Smooth muscle cell (in vitro differentiated cells): ENCODE data around the gene DENND1C. TPM values are rescaled to one million over a fixed set of nuclear protein-coding genes. Genes with fewer than 3 reads are reported as not detected.

Experiments used
- DNase-seq: peaks from one replicate; lab custom pipeline; 2025; ENCODE audit not compliant: unreplicated experiment; lab: John Stamatoyannopoulos, UW
- H2AFZ ChIP-seq: fragments of 200-600 bp; sonication (generic); 2 replicates; pipeline ENCODE4 v1.6.0; 2016; ENCODE audit warnings: antibody characterized with exemption, low read depth, mild to moderate bottlenecking
- H3F3A ChIP-seq: fragments of 200-600 bp; sonication (generic); 2 replicates; pipeline ENCODE4 v1.6.0; 2017; ENCODE audit warnings: antibody characterized with exemption, low read depth
- H3K27ac ChIP-seq: fragments of 200-600 bp; sonication (generic); 2 replicates; pipeline ENCODE4 v1.5.1; 2016; ENCODE audit warnings: low read depth, mild to moderate bottlenecking
- H3K27me3 ChIP-seq: fragments of 200-600 bp; sonication (generic); 2 replicates; pipeline ENCODE4 v1.6.1; 2016; ENCODE audit warnings: low read depth, mild to moderate bottlenecking
- H3K36me3 ChIP-seq: fragments of 200-600 bp; sonication (generic); 2 replicates; pipeline ENCODE4 v1.5.1; 2016; ENCODE audit warnings: low read depth
- H3K4me1 ChIP-seq: fragments of 200-600 bp; sonication (generic); 2 replicates; pipeline ENCODE4 v1.5.1; 2016; ENCODE audit warnings: low read depth
- H3K4me2 ChIP-seq: fragments of 200-600 bp; sonication (generic); 2 replicates; pipeline ENCODE4 v1.6.0; 2016; ENCODE audit warnings: mild to moderate bottlenecking
- H3K4me3 ChIP-seq: fragments of 200-600 bp; sonication (generic); 2 replicates; pipeline ENCODE4 v1.5.1; 2016; ENCODE audit warnings: mild to moderate bottlenecking
- H3K79me2 ChIP-seq: fragments of 200-600 bp; sonication (generic); 2 replicates; pipeline ENCODE4 v1.6.0; 2016; ENCODE audit warnings: low read depth, mild to moderate bottlenecking
- H3K9ac ChIP-seq: fragments of 200-600 bp; sonication (generic); 2 replicates; pipeline ENCODE4 v1.6.0; 2016; ENCODE audit warnings: low read depth
- H3K9me3 ChIP-seq: fragments of 200-600 bp; sonication (generic); replicated peaks from 2 replicates; pipeline ENCODE4 v1.5.1; 2016; ENCODE audit warnings: low read depth
- H4K20me1 ChIP-seq: fragments of 200-600 bp; sonication (generic); 2 replicates; pipeline ENCODE4 v1.6.0; 2016; ENCODE audit warnings: low read depth
- CTCF ChIP-seq: fragments of 200-600 bp; sonication (generic); IDR thresholded peaks from 2 replicates; pipeline ENCODE4 v1.5.1; 2017; ENCODE audit warnings: borderline replicate concordance, mild to moderate bottlenecking, antibody characterized with exemption; ENCODE audit not compliant: insufficient read depth, poor library complexity, severe bottlenecking
- WGBS: methylation state at CpG from one replicate; pipeline ENCODE4 v1.1.7; 2016; ENCODE audit warnings: low lambda C conversion rate; 5-methylcytosine and 5-hydroxymethylcytosine counted together
- polyA plus RNA-seq: library from polyadenylated mRNA; unstranded; fragments of >200 nt; fragmentation: Nextera tagmentation; extraction: Ambion mirVana; gene quantifications from 2 replicates; pipeline ENCODE4 v1.2.1, GENCODE V29; 2016
- total RNA-seq: library from RNA; depleted of rRNA; stranded (reverse); fragments of >200 nt; gene quantifications from 2 replicates; pipeline ENCODE4 v1.2.3, GENCODE V29; 2014

The DENND1C gene
- total and polyA plus RNA-seq, 2 experiments from 2014 or later: 0.67 TPM; not detected in 1

- Histone ChIP-seq H3F3A (peaks cover 14% of the 10 kb centered on the region), H3K4me3 (no peak overlapping the region), H3K4me1 (no peaks in the 10 kb centered on the region), H3K9me3 (no peaks in the 10 kb centered on the region), H3K79me2 (no peaks in the 10 kb centered on the region), H2AFZ (no peak overlapping the region), H3K36me3 (no peaks in the 10 kb centered on the region), H3K9ac (no peak overlapping the region), H4K20me1 (no peaks in the 10 kb centered on the region), H3K27me3 (peaks cover 22% of the 10 kb centered on the region), H3K27ac (no peak overlapping the region), H3K4me2 (no peak overlapping the region)
- no peak for TF ChIP-seq CTCF
- WGBS: 83% methylated on average over 1 of the region's 2 CpGs
- DNase-seq: no peak
Measured at GRCh38 chr19:6529351-6529750, 47.8 kb upstream of the DENND1C start.

DNA sequence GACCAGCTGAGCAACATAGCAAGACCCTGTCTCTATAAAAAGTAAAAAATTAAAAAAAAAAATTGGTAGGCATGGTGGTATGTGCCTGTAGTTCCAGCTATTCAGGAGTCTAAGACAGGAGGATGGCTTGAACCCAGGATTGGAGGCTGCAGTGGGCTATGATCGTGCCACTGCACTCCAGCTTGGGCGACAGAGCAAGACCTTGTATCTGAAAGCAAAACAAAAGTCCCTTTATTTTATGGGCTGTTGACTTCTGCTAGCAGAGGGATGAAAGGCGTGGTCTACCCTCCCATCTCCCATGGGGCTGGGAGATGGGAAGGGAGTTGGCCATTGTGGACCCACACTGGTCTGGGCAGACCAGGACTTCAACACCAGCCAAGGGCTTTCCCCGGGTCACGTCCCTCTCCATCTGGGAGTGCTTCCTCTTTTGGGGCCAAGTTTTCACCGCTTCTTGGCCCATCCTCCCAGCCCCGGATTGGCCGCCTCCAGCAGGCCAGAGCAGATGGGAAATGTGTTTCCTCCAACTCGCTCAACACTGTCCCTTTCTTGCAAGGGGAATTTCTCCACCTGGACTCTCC lies 47.0 kb upstream of the DENND1C start:
- no peak for DNase-seq
- Histone ChIP-seq H3K4me2 (no peak overlapping the region), H3K27me3 (peaks cover 22% of the 10 kb centered on the region), H3K9me3 (no peaks in the 10 kb centered on the region), H3F3A (peaks cover 14% of the 10 kb centered on the region), H3K4me1 (no peaks in the 10 kb centered on the region), H3K79me2 (no peaks in the 10 kb centered on the region), H3K4me3 (no peak overlapping the region), H3K27ac (no peak overlapping the region), H2AFZ (no peak overlapping the region), H3K36me3 (no peaks in the 10 kb centered on the region), H3K9ac (no peak overlapping the region), H4K20me1 (no peaks in the 10 kb centered on the region)
- WGBS: 75% methylated on average over 9 of the region's 9 CpGs
- TF ChIP-seq CTCF: no peak

DNA sequence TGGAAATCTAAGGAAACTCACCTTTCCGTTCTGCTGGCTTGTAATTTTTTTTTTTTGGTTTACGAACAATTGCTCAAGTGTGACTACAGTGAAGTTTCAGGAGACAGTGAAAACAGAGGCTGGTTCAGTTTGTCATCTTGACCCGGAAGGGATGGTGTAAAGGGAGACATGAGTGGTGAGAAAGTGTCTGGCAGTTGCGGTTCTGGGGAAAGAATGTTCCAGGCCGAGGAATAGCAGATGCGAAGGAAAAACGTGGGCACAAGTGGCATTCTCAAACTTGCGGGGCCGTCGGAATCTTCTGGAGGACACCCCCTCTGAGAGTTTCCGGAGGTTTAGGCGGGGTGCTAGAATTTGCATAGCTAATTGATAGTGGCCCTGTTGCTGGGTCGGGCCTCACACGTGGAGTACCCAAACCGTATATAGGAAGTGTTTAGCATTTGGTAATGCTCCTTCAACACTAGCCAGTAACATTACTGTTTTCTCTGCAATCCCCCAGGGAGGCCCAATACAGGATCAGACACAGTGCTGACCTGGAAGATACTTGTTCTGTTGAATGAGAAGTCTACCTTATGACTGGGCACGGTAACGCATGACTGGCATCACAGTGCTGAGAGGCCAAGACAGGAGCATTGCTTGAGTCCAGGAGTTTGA lies 46.4 kb upstream of the DENND1C start:
- no peaks in the 10 kb centered on the region for H3K79me2 ChIP-seq
- no peak overlapping the region for H3K4me3 ChIP-seq
- no peaks in the 10 kb centered on the region for H4K20me1 ChIP-seq
- peaks cover 20% of the 10 kb centered on the region for H3K27me3 ChIP-seq
- no peak overlapping the region for H3K27ac ChIP-seq
- H3K9ac ChIP-seq: no peak overlapping the region
- no peak for TF ChIP-seq CTCF
- no peaks in the 10 kb centered on the region for H3K36me3 ChIP-seq
- no peaks in the 10 kb centered on the region for H3K4me1 ChIP-seq
- DNase-seq: no peak
- WGBS: 69% methylated on average over 17 of the region's 17 CpGs
- no peak overlapping the region for H3K4me2 ChIP-seq
- peaks cover 14% of the 10 kb centered on the region for H3F3A ChIP-seq
- H2AFZ ChIP-seq: no peak overlapping the region
- H3K9me3 ChIP-seq: no peaks in the 10 kb centered on the region

GRCh38 chr19:6524311-6524710 lies 42.7 kb upstream of the DENND1C start:
- TF ChIP-seq CTCF: no peak
- H3F3A ChIP-seq: peaks cover under 1% of the 10 kb centered on the region
- no peak overlapping the region for H3K27ac ChIP-seq
- no peak overlapping the region for H3K4me2 ChIP-seq
- no peak overlapping the region for H2AFZ ChIP-seq
- 91% methylated on average over 2 of the region's 2 CpGs for WGBS
- no peaks in the 10 kb centered on the region for H3K4me1 ChIP-seq
- H3K27me3 ChIP-seq: no peaks in the 10 kb centered on the region
- H3K4me3 ChIP-seq: no peak overlapping the region
- no peak for DNase-seq
- H3K9me3 ChIP-seq: no peaks in the 10 kb centered on the region
- H4K20me1 ChIP-seq: no peaks in the 10 kb centered on the region
- H3K79me2 ChIP-seq: no peaks in the 10 kb centered on the region
- no peaks in the 10 kb centered on the region for H3K36me3 ChIP-seq
- no peak overlapping the region for H3K9ac ChIP-seq
